ENCODE data around the gene PRKG2.

Gene PRKG2

GRCh38 chr4:81096566-81096965, 118.5 kb downstream of the PRKG2 start:
- ChIA-PET POLR2A (no interaction called here), CTCF (no interaction called here)
- no peak for DNase-seq (ENCODE audit: extremely low spot score)
- no peak for TF ChIP-seq CTCF (IDR thresholded peaks at IDR 0.05; ENCODE audit: control extremely low read depth, extremely low read depth, low read depth, missing control alignments)

- CTCF ChIA-PET = interaction anchor here (1.1 to 1.4 kb wide), 3 partner anchors 9 to 26 kb away, joined by 3 to 4 read pairs (median 4); no protein-coding TSS in a partner anchor
- no peak for TF ChIP-seq CTCF (IDR thresholded peaks at IDR 0.05; ENCODE audit: control extremely low read depth, extremely low read depth, low read depth, missing control alignments)
- no peak for DNase-seq (ENCODE audit: extremely low spot score)
- POLR2A ChIA-PET = no interaction called here
These were observed 119.6 kb downstream of the PRKG2 start for GRCh38 chr4:81095389-81095788.

- TF ChIP-seq CTCF (IDR thresholded peaks at IDR 0.05; ENCODE audit: control extremely low read depth, extremely low read depth, low read depth, missing control alignments) = no peak
- CTCF ChIA-PET = interaction anchor here (0.7 to 1.4 kb wide), 2 partner anchors 21 to 24 kb away, joined by 3 to 4 read pairs; no protein-coding TSS in a partner anchor
- no peak for DNase-seq (ENCODE audit: extremely low spot score)
- POLR2A ChIA-PET = no interaction called here
These were observed 121.2 kb downstream of the PRKG2 start for GRCh38 chr4:81093720-81094401.

- no peak for TF ChIP-seq CTCF (IDR thresholded peaks at IDR 0.05; ENCODE audit: control extremely low read depth, extremely low read depth, low read depth, missing control alignments)
- no peak for DNase-seq (ENCODE audit: extremely low spot score)
- ChIA-PET CTCF (interaction anchor here (0.8 to 4.1 kb wide), 3 partner anchors 9 to 16 kb away, joined by 3 to 23 read pairs (median 4); no protein-coding TSS in a partner anchor), POLR2A (no interaction called here)
These were observed 129.0 kb downstream of the PRKG2 start for GRCh38 chr4:81085979-81086378.

GRCh38 chr4:81085291-81085690, 129.7 kb downstream of the PRKG2 start:
- no peak for DNase-seq (ENCODE audit: extremely low spot score)
- ChIA-PET POLR2A (no interaction called here), CTCF (interaction anchor here (0.8 to 4.1 kb wide), 3 partner anchors 15 to 266 kb away, joined by 3 to 23 read pairs (median 4); no protein-coding TSS in a partner anchor)
- no peak for TF ChIP-seq CTCF (IDR thresholded peaks at IDR 0.05; ENCODE audit: control extremely low read depth, extremely low read depth, low read depth, missing control alignments)

- no peak for DNase-seq (ENCODE audit: extremely low spot score)
- ChIA-PET POLR2A (no interaction called here), CTCF (interaction anchor here (1.2 to 4.1 kb wide), 2 partner anchors 15 to 267 kb away, joined by 4 to 23 read pairs; no protein-coding TSS in a partner anchor)
- no peak for TF ChIP-seq CTCF (IDR thresholded peaks at IDR 0.05; ENCODE audit: control extremely low read depth, extremely low read depth, low read depth, missing control alignments)
These were observed 130.4 kb downstream of the PRKG2 start for GRCh38 chr4:81084634-81085033.
